ENCODE data around the gene TBC1D22A.
"Not testable (repeated sequence)": the region's sequence is repeated elsewhere in the genome, so short reads cannot be mapped to it uniquely, and the experiment has no call there.

Gene TBC1D22A

GRCh38 chr22:46977656-46978343 is 215.3 kb downstream of the TBC1D22A start:
- DNase-seq, result no peak

GRCh38 chr22:46978668-46979067 is 216.2 kb downstream of the TBC1D22A start:
- DNase-seq, result not testable (repeated sequence)

GRCh38 chr22:46979506-46979905 is 217.1 kb downstream of the TBC1D22A start:
- DNase-seq, result no peak

- no peak for DNase-seq
These were observed 217.9 kb downstream of the TBC1D22A start for GRCh38 chr22:46980392-46980791.

GRCh38 chr22:46982635-46983034 is 220.2 kb downstream of the TBC1D22A start:
- DNase-seq, result no peak

GRCh38 chr22:46983046-46983445 is 220.6 kb downstream of the TBC1D22A start:
- no peak for DNase-seq

- no peak for DNase-seq
These were observed 222.5 kb downstream of the TBC1D22A start for GRCh38 chr22:46984751-46985506.

GRCh38 chr22:46985507-46985882 is 223.0 kb downstream of the TBC1D22A start:
- DNase-seq, result no peak

GRCh38 chr22:46986788-46987187 is 224.3 kb downstream of the TBC1D22A start:
- no peak for DNase-seq

GRCh38 chr22:46990937-46991550 is 228.6 kb downstream of the TBC1D22A start:
- no peak for DNase-seq

GRCh38 chr22:46991666-46992065 is 229.2 kb downstream of the TBC1D22A start:
- DNase-seq, result no peak

- DNase-seq, result no peak
These were observed 229.8 kb downstream of the TBC1D22A start for GRCh38 chr22:46992121-46992731.

GRCh38 chr22:46993633-46994032 is 231.2 kb downstream of the TBC1D22A start:
- no peak for DNase-seq

GRCh38 chr22:46994265-46994664 is 231.8 kb downstream of the TBC1D22A start:
- DNase-seq, result no peak

GRCh38 chr22:46994983-46995382 is 232.5 kb downstream of the TBC1D22A start:
- no peak for DNase-seq

- no peak for DNase-seq
These were observed 233.3 kb downstream of the TBC1D22A start for GRCh38 chr22:46995501-46996360.

GRCh38 chr22:46996595-46997310 is 234.3 kb downstream of the TBC1D22A start:
- DNase-seq, result no peak

GRCh38 chr22:46997311-46997970 is 235.0 kb downstream of the TBC1D22A start:
- DNase-seq, result no peak

- DNase-seq, result no peak
These were observed 235.9 kb downstream of the TBC1D22A start for GRCh38 chr22:46998331-46998730.

- DNase-seq, result no peak
These were observed 237.8 kb downstream of the TBC1D22A start for GRCh38 chr22:47000256-47000655.

GRCh38 chr22:47000888-47001287 is 238.4 kb downstream of the TBC1D22A start:
- DNase-seq, result no peak
